ENCODE data around the gene ADRA1B.
A peak's percentile ranks its signal among the peaks of the same experiment; 100 is the strongest.

Gene ADRA1B

DNA sequence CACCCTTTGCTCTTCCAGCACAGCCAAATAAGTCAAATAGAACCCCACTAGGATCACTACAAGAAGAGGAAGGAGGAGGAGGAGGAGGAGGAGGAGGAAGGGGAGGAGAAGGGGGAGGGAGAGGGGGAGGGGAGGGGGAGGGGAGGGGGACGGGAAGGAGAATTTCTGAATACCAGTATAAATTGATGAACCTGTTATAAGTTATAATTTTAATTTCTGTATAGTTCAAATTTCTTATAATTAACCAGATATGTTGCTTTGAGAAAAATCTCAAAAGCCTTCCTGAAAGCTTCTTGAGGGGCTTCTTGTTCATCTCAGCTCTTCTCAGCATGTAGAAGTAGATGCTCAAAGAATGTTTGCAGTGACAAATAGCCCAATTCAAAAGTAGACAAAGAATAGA lies 15.0 kb upstream of the ADRA1B start:
- no peak for DNase-seq

DNA sequence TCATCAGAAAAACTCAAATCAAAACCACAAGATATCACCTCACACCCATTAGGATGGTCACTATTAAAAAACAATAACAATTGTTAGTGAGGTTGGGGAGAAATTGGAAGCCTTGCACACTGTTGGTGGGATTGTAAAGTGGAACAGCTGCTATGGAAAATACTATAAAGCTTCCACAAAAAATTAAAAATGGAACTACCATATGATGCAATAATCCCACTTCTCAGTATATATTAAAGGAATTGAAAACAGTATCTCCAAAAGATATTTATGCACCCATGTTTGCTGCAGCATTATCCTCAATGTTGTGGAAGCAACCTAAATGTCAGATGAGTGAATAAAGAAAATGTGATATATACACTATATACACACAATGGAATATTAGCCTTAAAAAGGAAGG lies 14.5 kb upstream of the ADRA1B start:
- DNase-seq = no peak

DNA sequence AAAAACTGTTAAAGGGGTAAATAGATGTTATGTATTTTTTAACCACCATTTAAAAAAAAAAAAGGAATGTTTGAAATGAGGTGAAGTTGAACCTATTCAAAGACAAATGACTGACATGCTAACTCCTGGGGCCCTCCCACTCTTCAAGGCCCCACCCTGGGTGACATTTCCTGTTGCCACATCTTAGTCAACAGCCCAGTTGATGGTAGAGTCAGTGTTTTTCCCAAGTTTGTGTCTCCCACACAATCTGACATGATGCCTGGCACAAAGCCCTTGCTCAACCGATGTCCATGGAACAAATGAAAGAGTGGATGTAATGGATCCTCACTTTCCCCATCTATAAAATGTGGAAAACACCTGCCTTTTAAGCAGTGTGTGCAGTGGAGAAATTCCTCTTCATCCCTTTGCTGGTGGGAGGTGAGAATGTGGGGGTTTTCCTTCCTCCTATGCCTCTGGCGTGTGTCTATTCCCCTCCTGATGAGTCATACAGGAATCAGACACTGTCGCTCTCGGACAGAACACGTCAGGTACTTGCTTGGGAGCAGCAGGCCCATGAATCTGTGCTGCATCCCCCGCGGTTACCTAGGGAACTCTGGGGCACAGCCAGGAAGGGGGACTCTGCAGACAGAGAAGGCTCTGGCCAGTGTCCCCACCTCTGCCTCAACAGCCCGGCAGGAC lies 13.7 kb upstream of the ADRA1B start:
- DNase-seq = no peak

DNA sequence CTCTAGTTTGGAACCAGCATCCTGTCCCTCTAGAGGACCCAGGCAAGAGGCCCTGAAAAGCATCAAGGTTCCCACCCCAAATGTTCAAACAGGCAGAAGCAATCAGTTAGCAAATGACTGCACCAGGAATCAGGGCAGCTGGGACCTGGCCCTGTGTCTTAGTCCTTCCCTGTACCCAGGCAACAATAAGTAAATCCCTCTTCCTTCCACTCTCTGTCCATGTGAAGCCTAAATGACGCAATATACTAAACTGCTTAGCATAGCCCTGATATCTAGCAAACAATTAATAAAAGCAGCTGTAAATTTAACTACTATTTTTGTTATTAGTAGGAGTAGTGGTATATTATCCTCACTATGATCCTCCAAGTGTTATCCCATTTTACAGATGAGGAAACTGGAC lies 13.2 kb upstream of the ADRA1B start:
- DNase-seq = no peak

DNA sequence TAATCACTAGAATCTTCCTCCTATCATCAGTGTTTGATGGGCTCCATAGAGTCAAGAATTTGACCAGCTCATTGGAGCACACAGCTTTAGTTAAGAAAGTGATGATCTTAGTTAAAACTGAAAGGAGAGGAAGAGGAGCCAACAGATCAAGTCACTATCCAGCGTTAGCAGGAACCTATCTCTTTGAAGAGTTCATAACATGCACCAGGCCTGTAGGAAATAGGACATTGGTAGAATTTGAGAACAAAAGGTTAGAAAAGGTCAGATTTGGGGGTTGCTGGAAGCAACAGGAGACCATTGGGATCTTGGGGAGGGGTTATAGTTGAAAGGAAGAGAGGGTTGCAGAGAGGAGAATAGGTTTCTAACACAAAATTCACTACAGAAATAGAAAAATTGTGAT lies 11.4 kb upstream of the ADRA1B start:
- no peak for DNase-seq

DNA sequence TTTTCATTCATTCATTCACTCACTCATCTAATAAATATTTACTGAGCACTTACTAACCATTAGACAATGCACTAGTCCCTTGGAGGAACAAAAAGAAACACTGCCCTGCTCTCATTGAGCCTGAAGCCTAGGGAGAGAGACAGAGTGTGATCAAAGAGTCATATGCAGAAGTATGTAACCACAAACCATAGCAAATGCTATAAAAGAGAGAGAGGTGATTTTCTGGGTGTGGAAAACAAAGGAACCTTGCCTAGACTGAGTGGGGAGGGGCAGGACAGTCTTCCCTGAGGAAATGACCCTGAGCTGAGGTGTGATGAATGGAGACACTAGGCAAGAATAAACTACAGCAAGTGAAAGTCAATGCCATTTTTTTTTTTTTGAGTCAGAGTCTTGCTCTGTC lies 10.8 kb upstream of the ADRA1B start:
- no peak for DNase-seq

DNA sequence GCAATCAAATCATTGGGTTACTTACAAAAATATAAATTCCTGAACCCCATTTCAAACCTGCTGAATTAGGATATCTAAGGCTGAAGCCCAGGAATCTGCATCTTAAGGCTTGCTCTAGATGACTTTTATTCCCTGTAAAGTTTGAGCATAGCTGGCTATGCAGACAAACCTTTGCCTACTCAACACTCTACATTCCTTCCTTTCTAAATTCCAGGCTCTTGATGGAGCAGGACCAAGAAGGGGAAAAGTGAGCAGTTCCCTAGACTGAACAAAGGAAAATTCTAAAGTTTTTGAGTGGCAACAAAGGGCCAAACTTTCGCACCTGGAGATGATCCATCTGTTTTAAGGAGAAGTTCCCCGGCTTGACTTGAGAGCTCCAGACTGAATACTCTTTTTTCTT lies 9.8 kb upstream of the ADRA1B start:
- no peak for DNase-seq

DNA sequence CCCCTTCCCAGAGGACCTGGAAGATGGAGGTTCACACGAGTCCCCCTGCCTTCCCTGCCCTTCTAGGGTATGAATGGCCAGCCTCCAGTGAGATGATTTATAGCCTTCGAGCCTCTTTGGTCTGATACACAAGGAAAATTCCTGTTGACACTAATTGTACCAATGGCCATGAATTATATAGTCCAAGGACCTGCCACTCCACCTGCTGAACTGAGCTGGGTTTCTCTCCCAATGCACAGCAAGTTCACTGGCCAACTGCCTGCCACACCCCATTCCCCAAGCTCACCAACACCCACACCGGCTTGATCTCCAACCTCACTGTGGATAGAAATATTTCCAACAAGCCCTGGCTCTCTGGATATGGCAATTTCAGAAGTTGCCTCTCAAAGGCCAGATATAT lies 9.3 kb upstream of the ADRA1B start:
- no peak for DNase-seq

DNA sequence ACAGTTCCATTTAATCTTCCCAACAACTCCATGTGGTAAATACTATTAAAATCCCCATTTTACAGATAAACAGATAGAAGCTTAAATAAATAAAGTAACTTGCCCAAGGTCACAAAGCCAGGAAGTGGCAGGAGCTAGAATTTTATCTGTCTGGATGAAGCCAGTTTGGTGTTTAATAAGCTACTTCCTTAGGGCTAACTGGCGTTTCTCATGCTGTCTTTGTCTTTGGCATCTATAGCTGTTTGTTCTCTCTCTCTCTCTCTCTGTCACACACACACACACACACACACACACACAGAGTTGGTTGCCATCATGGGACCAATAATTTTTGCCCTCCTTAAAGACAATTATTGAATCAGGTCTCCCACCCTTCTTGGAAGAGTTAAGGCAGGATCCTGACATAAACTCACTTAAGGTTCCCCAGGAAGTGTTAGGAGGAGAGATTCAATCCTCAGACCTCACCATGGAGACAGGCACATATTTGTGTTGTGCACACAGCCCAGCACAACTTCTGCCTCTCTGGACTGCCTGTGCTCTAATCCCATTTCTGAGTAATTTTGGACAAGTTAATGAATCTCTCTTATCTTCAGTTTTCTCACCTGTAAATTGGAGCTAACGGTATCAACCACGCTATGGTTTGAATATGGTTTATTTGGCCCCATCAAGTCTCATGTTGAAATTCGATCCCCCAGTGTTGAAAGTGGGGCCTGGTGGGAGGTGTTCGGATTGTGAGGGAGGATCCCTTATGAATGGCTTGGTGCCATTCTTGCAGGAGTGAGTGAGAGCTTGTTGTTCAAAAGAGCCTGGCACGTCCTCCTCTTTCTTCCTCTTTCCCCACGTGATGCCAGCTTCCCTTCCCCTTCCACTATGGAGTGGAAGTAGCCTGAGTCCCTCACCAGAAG lies 8.3 kb upstream of the ADRA1B start:
- DNase-seq = no peak

DNA sequence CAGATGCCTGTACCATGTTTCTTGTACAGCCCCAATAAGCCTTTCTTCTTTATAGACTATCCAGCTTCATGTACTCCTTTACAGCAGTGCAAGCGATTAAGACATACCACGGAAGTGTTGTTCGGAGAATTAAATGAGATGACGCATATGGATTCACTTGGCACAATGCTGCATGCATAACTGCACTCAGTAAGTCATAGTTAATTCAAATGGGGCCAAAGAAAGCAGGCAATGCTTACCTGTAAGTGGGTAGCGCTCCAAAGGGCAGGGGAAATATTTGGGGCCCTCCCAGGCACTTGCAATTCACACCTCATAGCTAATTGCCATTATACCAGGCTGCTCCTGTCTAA lies 7.7 kb upstream of the ADRA1B start:
- no peak for DNase-seq

DNA sequence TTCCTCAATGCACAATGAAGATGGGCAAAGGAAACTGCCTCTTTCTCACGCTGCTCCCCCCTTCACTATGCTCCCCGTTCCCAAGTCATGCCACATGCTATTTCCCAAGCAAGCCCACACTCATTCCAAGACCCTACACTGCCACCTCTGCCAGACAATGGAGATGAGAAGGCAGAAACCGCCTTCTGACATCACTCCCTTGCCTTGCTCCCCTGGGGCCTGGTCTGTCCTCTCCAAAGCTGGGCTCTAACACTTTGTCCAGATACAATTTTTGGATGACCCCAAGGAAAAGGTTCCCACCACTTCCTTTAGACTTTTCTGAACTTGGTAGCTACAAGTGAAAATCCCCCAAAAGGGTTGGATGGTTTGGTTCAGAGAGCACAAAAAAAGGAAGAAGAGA lies 7.2 kb upstream of the ADRA1B start:
- no peak for DNase-seq

DNA sequence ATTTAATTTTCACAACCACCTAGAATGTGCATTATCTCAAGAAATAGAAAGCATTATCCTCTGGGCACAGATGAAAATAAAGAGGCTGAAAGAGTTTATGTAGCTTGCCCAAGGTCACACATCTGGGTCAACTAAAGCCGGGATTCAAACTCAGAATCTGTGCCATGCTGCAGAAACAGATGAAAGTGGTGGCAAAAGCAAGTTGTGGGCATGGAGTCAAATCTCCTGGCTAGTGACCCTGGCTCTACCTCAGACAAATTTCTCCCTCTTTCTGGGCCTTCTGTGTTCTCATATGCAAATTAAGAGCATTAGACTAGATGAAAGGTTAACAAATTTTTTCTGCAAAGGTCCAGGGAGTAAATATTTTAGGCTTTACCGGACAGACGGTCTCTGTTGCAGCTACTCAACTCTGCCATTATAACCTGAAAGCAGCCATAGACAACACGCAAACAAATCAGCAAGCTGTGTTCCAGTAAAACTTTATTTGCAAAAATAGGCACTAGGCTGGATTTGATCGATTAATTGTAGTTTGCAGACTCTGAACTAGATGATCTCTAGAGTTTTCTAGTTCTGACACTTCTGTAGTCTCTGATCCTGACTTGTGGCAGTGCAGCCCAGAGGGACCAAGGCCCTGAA lies 6.0 kb upstream of the ADRA1B start:
- no peak for DNase-seq

DNA sequence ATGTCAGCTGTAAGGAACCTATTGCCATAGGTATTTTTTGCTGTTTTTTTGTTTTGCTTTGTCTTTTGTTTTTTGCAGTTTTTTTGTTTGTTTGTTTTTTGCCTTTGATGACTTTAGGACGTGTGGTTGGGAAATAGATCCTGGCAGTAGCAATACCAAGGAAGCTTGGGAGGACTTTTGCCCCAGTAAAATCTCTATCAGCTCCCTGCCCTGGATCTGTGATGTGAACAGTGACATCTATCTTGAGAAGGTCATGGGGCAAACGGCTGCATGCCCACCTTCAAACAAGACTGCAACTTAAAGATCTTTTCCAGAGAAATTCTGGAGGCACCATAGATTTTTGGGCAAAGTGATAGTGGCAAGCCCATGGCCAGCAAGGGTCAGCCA lies 5.4 kb upstream of the ADRA1B start:
- no peak for DNase-seq

DNA sequence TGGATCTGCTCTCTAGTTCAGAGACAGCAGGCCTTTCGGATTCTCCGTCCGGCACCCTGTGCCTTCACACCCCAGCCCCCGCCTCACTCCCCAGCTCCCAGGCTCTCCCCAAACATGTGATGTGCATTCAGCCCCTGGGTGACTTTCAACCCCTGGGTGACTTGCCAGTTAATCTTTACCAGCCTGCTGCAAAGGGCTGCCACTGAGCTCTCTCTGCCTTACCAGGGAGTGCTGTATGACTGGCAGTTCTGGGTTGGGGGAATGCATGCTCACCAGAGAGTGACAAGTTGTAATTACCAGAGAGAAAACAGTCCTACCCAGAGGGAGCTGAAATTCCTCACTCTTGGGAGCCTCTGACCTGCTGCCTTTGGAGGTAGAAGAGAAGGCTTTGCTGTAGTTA lies 4.9 kb upstream of the ADRA1B start:
- no peak for DNase-seq

DNA sequence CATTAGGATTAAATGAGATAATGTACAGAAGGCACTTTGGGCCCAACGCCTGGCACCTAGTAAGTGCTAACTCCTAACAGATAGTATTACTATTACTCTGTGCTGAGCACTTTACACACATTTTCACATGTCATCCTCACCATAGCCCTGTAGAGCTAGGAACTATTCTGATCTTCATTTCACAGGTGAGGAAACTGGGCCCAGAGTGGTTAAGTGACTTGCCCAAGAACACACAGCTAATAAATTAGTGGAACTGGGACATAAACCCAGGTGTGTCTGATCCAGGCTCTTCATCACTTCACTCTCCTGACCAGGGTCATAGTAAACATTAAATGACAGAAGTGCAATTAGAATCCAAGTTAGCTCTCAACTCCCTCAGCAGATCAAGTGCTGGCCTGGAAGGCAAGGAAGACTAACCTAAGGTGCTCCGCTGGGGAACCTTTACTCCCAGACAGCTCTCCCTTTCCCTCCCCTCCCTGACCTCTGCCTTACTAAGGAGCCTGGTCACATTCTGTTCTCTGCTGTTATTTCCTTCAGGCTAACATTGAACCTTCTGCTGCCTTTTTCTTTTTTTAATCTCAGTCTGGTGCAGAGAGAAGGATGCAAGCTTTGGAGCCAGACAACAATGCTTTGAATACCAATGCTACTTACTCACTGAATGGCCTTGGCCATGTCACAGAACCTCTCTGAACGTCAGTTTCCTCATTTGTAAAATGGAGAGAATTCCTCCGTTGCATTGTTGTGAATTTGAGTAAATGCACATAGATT lies 4.1 kb upstream of the ADRA1B start:
- DNase-seq = no peak

DNA sequence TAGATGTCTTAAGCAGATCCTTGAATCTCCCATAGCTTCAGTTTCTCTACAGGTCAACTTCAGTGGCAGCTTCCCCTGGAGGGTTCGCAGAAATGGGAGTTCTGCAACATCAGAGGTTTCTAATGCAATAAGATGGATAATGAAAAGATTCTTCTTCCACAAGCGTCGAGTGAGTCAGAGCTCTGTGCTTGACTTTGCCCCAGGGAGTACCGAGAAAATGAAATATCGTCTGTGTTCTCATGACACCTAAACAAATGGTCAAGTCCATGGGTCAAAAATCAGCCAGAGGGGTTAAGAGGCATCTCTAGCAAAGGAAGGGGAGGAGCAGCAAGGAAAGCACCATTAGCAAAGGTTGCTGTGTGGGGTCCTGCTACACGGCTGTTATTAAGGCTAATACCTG lies 3.2 kb upstream of the ADRA1B start:
- no peak for DNase-seq

DNA sequence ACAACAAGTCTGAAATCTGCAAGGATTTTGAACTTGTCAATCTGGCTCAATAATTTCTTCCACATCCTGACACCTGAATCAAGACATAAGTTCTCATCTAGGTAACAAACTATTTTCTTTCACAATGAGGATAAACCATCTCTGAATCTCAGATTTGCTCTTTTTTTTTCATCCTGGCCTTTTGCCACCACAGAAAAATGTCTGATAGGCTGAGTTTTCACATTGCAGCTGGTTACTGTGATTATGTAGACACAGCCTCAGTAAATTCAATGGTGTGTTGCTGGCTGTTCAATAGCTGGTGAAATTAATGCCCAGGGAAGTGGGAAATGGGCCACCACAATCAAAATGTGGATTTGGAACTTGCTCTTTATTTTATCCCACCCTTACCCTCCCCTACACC lies 2.8 kb upstream of the ADRA1B start:
- no peak for DNase-seq

DNA sequence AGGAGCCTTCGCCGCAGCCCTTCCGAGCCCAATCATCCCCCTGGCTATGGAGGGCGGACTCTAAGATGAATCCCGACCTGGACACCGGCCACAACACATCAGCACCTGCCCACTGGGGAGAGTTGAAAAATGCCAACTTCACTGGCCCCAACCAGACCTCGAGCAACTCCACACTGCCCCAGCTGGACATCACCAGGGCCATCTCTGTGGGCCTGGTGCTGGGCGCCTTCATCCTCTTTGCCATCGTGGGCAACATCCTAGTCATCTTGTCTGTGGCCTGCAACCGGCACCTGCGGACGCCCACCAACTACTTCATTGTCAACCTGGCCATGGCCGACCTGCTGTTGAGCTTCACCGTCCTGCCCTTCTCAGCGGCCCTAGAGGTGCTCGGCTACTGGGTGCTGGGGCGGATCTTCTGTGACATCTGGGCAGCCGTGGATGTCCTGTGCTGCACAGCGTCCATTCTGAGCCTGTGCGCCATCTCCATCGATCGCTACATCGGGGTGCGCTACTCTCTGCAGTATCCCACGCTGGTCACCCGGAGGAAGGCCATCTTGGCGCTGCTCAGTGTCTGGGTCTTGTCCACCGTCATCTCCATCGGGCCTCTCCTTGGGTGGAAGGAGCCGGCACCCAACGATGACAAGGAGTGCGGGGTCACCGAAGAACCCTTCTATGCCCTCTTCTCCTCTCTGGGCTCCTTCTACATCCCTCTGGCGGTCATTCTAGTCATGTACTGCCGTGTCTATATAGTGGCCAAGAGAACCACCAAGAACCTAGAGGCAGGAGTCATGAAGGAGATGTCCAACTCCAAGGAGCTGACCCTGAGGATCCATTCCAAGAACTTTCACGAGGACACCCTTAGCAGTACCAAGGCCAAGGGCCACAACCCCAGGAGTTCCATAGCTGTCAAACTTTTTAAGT lies 819 bp downstream of the ADRA1B start:
- no peak for DNase-seq

DNA sequence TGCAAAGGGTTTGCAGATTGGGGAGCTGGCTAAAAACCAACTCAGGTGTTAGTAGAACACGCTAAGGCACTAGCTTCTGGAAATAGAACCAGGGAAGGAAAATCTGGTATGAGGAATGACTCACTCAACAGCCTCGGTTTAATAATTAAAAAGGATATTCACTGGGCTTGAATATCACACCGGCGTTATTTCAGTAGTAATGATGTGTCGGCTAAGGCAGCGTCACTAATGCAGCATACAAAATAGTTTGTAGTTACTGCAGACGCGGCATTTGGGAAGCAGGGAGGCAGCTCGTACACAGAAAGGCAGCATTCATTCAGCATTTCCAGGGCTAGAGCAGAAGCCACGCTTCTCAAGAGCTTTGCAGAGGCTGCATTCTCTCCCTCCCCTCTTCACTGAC lies 1.7 kb downstream of the ADRA1B start:
- peak in 1 of 56 donors; percentile 4 for DNase-seq

DNA sequence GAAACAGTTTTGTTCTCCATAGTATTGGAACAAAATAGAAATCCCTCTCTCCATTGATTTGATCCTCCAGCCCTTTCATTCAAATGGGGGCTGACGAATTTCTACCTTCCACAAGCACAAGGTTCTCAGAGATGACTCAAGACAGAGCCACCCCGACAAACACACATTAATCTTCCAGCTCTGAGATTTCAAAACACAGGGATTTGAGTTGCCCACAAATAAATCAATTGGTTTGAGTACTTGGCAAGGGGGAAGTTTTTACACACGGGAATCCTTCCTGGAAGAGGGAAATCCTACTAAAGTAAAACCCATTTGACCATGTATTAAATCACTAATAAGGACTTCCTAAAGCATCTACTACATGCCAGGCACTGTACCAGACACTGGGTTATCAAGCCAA lies 5.4 kb downstream of the ADRA1B start:
- DNase-seq = no peak

DNA sequence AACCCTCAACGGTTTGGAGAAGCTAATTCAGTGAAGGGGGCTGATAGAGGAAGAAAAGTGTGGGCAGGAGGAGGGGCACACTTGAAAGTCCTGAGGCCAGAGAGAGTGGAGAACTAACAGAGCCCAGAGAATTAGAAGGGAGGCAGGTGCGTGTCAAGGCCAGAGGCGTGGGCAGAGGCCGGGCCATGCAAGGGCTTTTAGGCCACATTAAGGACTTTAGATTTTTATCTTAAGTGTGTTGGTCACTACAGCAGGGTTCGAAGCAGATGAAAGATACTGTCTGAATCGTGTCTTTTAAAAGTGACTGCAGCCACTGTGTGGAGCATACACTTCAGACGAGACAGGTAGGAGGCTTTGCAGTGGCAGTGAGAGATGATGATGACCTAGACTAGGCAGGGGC lies 6.7 kb downstream of the ADRA1B start:
- no peak for DNase-seq

Data from nucleus accumbens (tissue), 56 donors.